OCI-LY3 (cell line): Measurements from ENCODE around the gene HEPN1.

Experiments used
- EZH2phosphoT487 ChIP-seq: fragments of 200-600 bp; shearing (Covaris generic); IDR thresholded peaks from 2 replicates; pipeline ENCODE4 v1.6.1; 2018; ENCODE audit warnings: antibody characterized with exemption, mixed run types, low read depth
- TF ChIP-seq, protein P1 (sequence below): fragments of 200-600, 300-600 bp; sonication (generic); IDR thresholded peaks from 2 replicates; pipeline ENCODE4 v1.5.1; 2014; ENCODE audit warnings: antibody characterized with exemption, low read length, low read depth

GRCh38 chr11:124890151-124890550 is 28.9 kb upstream of the HEPN1 start:
- TF ChIP-seq, protein P1, sequence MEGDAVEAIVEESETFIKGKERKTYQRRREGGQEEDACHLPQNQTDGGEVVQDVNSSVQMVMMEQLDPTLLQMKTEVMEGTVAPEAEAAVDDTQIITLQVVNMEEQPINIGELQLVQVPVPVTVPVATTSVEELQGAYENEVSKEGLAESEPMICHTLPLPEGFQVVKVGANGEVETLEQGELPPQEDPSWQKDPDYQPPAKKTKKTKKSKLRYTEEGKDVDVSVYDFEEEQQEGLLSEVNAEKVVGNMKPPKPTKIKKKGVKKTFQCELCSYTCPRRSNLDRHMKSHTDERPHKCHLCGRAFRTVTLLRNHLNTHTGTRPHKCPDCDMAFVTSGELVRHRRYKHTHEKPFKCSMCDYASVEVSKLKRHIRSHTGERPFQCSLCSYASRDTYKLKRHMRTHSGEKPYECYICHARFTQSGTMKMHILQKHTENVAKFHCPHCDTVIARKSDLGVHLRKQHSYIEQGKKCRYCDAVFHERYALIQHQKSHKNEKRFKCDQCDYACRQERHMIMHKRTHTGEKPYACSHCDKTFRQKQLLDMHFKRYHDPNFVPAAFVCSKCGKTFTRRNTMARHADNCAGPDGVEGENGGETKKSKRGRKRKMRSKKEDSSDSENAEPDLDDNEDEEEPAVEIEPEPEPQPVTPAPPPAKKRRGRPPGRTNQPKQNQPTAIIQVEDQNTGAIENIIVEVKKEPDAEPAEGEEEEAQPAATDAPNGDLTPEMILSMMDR = no peak
- no peak for TF ChIP-seq EZH2phosphoT487
